Measurements from ENCODE around the gene ZC3H4.

The ZC3H4 gene

GRCh38 chr19:47044946-47045866, 68.4 kb downstream of the ZC3H4 start:
- H3K4me3 ChIP-seq (ENCODE audit: low read depth, low read length), result no peak overlapping the region
- DNase-seq (ENCODE audit: low read depth), result no peak
- no peak for TF ChIP-seq MYC (IDR thresholded peaks at IDR 0.05; ENCODE audit: low read depth, low read length)
- no peak for TF ChIP-seq CTCF (IDR thresholded peaks at IDR 0.05; ENCODE audit: low read depth, low read length)
- TF ChIP-seq POLR2A (IDR thresholded peaks at IDR 0.05; ENCODE audit: extremely low read depth, insufficient read length), result no peak
- no peak for TF ChIP-seq MAX (IDR thresholded peaks at IDR 0.05; ENCODE audit: low read depth, low read length)

- no peak for TF ChIP-seq MYC (IDR thresholded peaks at IDR 0.05; ENCODE audit: low read depth, low read length)
- TF ChIP-seq POLR2A (IDR thresholded peaks at IDR 0.05; ENCODE audit: extremely low read depth, insufficient read length), result no peak
- no peak for TF ChIP-seq MAX (IDR thresholded peaks at IDR 0.05; ENCODE audit: low read depth, low read length)
- TF ChIP-seq CTCF (IDR thresholded peaks at IDR 0.05; ENCODE audit: low read depth, low read length), result no peak
- DNase-seq (ENCODE audit: low read depth), result no peak
- no peak overlapping the region for H3K4me3 ChIP-seq (ENCODE audit: low read depth, low read length)
Observed at GRCh38 chr19:47040869-47041268, 72.7 kb downstream of the ZC3H4 start.

- no peak for DNase-seq (ENCODE audit: low read depth)
- no peak for TF ChIP-seq POLR2A (IDR thresholded peaks at IDR 0.05; ENCODE audit: extremely low read depth, insufficient read length)
- TF ChIP-seq MAX (IDR thresholded peaks at IDR 0.05; ENCODE audit: low read depth, low read length), result no peak
- no peak for TF ChIP-seq CTCF (IDR thresholded peaks at IDR 0.05; ENCODE audit: low read depth, low read length)
- TF ChIP-seq MYC (IDR thresholded peaks at IDR 0.05; ENCODE audit: low read depth, low read length), result no peak
Observed at GRCh38 chr19:47039239-47039874, 74.2 kb downstream of the ZC3H4 start.

GRCh38 chr19:47037766-47038165, 75.8 kb downstream of the ZC3H4 start:
- DNase-seq (ENCODE audit: low read depth), result no peak
- TF ChIP-seq MAX (IDR thresholded peaks at IDR 0.05; ENCODE audit: low read depth, low read length), result no peak
- TF ChIP-seq POLR2A (IDR thresholded peaks at IDR 0.05; ENCODE audit: extremely low read depth, insufficient read length), result no peak
- TF ChIP-seq CTCF (IDR thresholded peaks at IDR 0.05; ENCODE audit: low read depth, low read length), result no peak
- no peak overlapping the region for H3K4me3 ChIP-seq (ENCODE audit: low read depth, low read length)

More at GRCh38 chr19:47039239-47039874, 74.2 kb downstream of the ZC3H4 start:
- no peak overlapping the region for H3K4me3 ChIP-seq (ENCODE audit: low read depth, low read length)

- H3K4me3 ChIP-seq (ENCODE audit: low read depth, low read length), result peak overlapping the region; percentile 74
- peak; percentile 48 for TF ChIP-seq POLR2A (IDR thresholded peaks at IDR 0.05; ENCODE audit: extremely low read depth, insufficient read length)
- TF ChIP-seq CTCF (IDR thresholded peaks at IDR 0.05; ENCODE audit: low read depth, low read length), result no peak
- TF ChIP-seq MYC (IDR thresholded peaks at IDR 0.05; ENCODE audit: low read depth, low read length), result peak; percentile 57
- peak; percentile 44; the same call in 1 of the 2 replicates for TF ChIP-seq MAX (IDR thresholded peaks at IDR 0.05; ENCODE audit: low read depth, low read length)
- DNase-seq (ENCODE audit: low read depth), result peak; percentile 93
Observed at GRCh38 chr19:47036097-47036651, 77.4 kb downstream of the ZC3H4 start.

All from NB4 (cell line).